Neural cell (in vitro differentiated cells): ENCODE results near the gene NUP58.

Source experiments
- EZH2 ChIP-seq: fragments of 200-600, 300-800 bp; shearing (Covaris generic), sonication (generic); IDR thresholded peaks from 2 replicates; pipeline ENCODE4 v1.6.1; 2014; ENCODE audit warnings: antibody characterized with exemption, low read length, borderline replicate concordance, mild to moderate bottlenecking; ENCODE audit not compliant: insufficient read depth, poor library complexity, severe bottlenecking
- REST ChIP-seq: IDR thresholded peaks from 2 replicates; pipeline ENCODE4 v1.6.1; 2012; ENCODE audit warnings: borderline replicate concordance

- TF ChIP-seq EZH2 (no peak), REST (no peak)
Measured at GRCh38 chr13:25300861-25301346, 521 bp upstream of the NUP58 start.
